ENCODE measurements around the gene FARS2.

Gene FARS2

DNA sequence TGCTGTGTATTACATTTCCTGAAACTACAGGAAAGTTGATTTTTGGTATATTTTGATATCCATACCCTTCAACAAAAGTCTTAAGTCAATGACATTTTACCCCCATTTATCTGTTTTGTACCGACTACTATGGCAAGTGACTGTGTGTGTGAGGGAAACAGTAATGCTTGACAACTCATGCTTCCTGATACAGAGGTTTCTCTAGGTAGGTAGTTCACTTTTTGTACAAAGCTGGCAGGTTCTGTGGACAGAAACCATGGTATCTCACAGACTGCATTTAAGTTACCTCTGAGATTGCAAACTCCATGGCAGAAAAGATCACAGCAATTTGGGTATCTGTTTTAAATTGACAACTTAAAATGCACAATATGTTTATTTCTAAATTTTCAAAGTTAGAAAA, 28.8 kb downstream of the FARS2 start:
- DNase-seq = no peak

DNA sequence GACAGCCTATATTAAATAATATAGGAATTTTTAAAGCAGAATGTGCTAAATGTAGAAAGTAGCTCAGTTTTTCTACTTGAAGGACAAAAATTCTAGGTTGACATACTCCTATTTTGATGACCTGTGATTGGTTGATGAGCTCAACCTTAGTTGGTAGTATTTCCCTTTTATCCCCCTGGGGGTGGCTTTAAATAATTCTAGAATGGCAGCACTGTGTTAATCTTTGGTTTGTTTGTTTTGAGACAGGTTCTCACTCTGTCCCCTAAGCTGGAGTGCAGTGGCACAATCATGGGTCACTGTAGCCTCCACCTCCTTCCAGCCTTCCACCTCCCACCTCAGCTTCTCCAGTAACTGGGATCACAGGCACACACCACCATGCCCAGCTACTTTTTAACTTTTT, 29.2 kb downstream of the FARS2 start:
- no peak for DNase-seq

DNA sequence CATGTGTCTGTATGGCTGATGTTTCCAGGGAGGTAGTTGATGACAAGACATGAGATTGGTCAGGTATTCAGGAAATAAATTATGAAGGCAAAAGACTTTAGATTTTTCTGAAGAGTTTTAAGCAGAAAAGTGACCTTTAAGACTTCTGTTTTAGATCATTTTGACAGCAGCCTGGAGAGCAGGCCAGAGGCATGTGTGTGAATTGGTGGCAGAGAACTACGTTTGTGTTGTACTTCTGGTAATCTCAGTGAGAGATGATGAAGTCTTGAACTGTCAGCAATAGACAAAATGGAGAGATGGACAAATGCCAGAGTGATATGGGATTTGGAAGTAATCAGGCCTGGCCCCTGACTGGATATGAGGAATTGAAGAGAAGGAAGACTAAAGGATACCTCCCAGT, 30.8 kb downstream of the FARS2 start:
- DNase-seq = no peak

DNA sequence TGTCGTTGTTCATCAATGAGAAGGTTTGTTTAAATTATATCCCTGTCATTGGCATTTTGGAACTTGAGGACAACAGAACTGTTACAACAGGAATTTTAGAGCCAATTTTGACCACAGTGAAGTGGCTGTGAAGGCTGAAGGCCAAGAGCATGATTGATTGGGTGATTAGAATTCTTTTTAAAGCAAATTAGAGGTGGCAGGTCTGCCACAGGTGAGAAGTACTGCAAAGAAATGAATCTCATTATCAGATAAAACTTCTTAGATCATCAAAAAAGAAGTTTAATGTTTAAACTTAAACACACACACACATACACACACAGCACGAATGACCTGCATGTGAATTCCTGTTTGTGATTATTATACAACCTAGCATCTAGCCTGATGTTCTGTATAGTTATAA, 32.4 kb downstream of the FARS2 start:
- DNase-seq = no peak

DNA sequence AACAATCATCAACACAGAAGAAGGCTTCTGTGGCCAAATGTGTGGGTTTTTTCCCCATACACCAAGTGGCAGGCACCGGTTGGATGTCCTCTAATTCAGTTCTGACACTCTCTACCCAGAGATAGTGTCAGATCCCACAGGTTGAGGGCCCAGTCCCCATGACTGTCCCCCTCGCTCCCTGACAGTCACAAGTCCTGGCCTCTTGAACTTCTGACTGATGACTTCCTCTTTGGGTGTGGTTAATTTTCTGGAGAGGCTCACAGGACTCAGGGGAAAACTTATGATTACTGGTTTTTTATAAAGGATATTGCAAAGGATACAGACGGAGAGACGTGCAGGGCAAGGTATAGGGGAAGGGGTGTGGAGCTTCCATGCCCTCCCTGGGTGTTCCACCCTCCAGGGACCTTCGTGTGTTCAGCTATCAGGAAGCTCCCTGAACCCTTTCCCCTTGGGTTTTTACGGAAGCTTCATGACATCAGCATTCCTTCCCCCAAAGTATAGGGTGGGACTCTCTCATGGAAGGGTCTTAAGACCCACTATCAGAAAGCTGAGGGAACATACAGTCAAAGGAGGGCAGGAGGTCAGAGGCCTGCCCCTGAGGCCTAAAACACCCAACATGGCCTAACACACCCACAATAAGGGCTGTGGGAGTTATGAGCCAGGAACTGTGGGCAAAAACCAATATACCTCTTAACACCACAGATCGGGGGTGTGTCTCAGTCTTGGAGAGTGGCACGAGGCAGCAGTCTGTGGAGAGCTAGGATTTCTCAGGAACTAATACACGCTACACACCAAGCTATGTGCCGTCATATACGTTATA, 33.3 kb downstream of the FARS2 start:
- no peak for DNase-seq

DNA sequence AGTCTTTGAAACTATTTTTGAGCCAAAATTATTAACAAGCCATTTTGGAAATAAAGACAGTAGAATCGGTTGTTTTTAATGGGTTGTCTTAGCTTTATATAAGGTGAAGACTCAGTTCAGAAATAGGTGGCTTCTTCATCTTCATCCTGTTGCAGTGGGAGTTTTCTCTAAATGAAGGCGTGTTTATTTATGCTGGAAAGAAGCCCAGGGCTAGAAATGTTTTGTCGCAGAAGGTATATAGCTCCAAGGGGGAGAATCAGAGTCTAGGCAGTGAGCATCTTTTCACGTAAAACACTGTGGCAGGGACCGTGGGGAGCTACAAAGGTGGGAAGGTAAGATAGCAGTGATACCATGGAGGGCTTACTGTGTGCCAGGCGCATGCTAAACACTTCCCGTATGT, 34.3 kb downstream of the FARS2 start:
- DNase-seq = no peak

DNA sequence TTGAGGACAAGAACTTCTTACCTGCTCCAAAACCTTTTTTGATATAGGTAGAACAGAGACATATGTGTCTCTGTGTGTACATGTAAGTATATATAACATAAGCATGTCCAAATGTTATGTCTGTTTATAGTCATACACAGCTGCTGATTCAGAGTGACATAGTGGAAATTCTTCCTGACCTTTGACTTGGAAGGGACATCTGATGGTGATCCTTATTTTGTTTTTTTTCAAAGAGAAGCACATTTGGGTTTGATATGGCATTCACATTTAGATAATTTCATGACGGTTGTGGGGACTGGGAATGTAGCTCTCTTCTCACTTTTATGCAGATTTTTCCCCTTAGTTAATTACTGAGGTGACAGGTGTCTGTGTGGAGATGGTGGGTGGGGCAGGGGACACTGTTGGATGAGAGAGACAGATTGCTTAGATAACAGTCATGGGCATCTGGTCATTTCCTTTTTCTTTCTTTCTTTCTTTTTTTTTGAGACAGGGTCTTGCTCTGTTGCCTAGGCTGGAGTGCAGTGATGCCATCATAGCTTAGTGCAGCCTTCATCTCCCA, 39.0 kb downstream of the FARS2 start:
- DNase-seq = no peak

DNA sequence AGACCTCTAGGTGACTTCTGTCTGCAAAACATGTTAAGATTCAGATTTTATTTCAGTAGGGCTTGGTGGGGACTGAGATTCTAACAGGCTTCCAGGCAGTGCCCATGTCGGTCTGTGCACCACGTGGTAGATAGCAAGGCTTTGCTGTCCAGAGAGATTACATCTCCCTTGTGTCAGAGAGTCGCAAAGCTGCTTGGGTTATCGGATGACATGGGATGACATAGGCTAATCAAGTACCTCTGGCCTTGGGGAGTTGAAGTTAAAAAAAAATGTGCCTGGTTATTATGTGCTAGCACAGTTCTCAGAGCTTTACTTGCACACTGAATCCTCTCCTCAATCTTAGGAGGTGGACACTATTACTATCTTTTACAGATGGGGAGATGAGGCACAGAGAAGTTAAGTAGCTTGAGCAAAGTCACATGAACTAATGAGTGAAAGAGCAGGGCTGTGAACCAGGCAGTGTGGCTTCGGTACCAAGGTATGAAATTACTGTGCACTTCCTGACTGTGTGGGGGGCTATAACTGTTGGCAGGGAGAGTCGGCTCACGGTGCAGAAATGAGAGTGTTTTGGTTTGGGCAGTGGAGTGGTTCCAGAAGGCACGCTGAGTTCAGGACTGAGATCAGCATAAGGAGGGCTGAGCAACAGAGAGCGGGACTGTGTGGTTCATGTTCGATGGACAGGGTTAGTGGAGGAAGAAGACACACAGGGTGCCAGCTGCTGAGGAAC, 41.1 kb downstream of the FARS2 start:
- no peak for DNase-seq

DNA sequence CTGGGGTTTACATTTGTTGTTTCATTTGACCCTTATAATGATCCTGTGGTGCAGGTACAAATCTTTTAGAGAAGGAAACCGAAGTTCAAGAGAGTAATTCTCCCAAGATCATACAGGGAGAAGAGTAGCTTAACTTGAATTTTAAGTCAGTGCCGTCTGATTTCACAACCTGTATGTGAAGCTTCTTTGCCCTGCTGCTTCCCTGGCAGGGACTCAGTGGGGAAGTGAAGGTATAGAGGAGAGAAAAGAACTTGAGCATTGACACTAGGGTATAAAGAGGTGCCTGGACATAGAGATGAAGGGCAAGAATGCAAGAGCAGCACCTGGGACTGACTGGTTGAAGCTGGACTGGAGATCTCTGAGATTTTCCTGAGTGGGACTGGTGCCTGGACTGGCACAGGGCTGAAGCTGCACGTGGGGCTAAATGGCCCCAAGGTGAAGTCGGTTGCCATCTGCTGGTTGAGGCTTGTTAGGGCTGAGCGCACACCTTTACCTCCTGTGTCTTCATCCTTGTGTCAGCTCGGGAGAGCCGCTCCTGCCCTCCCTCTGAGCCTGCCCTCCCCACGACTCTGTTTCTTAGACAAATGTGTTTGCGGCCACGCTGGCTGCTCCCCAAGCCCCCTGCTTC, 41.8 kb downstream of the FARS2 start:
- DNase-seq = no peak

DNA sequence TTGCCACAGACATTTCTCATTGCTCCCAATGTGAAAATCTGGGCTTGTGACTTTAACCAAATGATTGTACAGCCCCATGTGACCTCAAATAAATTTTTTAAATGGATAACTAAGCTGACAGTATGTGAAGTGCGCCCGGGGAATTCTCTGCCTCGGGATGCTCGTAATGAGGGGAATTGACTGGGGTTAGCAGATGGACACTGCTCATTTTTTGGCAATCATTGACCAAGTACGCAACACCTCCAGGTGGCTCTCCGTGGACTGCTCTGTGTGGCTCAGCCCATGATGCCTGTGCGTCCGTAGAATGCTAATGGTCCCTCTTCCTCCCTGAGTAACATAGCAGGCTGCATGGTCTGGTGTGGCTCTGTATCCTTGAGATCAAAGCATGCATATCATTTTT, 42.4 kb downstream of the FARS2 start:
- no peak for DNase-seq

DNA sequence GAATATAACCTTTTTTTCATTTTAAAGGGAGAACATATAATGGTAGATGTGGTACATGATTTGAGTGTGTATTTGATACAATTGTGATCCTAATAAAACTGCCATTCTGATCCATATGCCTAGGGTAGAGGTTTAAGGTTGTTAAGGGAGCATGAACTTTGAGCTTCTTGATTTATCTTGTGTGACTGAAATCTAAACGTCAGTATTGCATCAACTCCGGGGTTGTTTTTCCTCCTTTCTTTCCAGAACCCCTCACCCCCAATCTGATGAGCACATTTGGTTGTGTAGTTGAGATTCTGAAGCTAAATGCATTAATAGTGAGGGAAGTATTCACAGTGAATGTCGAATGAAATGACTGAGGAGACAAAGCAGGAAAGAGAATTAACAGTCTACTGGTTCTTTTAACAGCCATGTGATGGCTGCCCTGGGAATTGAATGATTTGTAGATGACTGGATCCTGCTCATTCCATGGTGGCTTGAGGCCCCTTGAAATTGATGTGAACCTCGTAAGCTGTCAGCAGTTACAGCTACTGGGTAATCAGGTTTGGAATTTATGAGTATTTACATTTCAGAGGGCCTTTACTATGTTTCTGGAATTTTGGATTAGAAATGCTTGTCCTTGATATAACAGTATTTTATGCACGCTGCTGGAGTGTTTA, 44.8 kb downstream of the FARS2 start:
- DNase-seq = no peak

DNA sequence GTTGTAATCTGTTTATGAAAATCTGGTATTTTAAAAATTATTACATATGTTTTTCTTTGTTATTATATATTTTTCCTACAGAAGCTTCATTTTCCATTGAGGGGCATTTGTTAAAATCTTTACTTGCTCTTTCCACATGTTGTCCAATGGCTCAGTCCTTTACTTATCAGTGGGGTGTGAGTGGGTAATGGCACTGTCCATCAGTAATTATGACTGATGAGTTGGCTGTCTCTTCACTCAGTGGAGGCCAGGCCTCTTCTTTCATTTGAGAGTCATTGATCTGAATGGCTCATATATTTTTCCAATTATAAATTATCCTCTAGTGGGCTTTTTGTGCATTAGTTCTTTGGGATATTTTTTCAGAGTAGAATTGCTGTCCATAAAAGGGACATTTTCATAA, 45.7 kb downstream of the FARS2 start:
- DNase-seq = no peak

DNA sequence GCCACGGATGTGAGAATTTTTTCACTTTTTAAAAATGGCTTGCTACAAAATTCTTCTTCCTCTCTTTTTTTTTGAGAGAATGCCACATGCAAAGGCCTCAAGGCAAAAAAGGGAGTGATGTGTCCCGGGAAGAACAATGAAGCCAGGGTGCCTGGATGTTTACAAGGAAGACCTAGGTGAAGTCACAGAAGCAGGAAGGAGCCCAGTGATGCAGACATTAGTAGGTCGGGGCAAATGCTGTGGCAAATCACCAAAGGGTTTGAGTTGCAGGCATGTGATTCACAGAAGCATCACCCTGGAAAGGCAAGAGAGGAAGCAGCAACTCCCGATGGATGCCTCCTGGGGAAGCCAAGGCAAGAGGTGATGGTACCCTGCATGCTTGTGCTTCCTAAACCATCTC, 46.8 kb downstream of the FARS2 start:
- DNase-seq = peak; percentile 14

DNA sequence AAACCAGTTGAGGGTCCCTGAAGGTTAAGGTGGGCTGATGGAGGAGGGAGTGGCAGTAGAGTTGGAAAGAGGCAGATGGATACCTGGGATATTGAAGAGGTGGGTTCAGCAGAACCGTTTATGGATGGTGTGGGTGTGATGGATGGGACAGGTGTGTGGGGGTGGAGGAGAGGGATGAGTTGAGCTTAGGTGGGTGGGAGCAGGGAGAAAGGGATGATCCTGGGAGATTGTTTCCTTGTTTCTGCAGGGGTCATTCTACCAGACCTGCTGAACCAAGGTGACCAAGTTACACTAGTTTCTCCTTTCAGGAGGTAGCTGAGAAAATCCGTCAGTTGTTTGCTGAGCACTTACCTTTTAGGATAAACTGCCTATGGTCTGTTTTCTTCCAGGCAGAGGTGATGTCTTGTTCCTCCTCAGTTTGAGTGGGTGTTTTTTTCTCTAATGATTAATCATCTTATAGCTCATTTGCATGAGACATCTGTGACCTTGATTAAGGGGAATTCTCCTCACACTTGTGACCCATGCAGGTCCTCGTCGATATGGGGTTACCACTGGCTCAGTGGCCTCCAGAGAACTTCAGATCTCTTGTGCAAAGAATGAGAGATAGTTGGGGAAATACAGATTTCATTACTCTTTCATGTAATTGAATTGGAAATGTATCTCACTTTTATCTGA, 53.0 kb downstream of the FARS2 start:
- DNase-seq = no peak

DNA sequence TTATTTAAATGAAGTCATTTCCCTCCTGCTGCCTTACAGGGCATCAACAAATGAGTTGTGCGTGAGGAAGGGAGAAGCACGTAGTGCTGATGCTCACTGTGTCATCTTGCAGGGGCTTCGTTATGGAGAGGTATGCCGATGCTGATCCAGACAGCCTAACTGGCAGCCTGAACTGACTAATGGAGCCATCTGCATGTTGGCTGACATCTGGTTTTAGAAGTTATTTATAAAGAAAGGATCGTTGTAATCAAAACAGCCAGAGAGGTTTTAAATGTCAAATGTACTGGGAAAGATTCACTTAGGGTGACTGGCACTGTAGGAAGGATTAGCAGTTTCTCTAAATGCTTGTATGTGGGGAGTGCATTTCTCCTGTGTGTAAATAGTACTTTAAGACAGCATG, 54.6 kb downstream of the FARS2 start:
- DNase-seq = no peak

DNA sequence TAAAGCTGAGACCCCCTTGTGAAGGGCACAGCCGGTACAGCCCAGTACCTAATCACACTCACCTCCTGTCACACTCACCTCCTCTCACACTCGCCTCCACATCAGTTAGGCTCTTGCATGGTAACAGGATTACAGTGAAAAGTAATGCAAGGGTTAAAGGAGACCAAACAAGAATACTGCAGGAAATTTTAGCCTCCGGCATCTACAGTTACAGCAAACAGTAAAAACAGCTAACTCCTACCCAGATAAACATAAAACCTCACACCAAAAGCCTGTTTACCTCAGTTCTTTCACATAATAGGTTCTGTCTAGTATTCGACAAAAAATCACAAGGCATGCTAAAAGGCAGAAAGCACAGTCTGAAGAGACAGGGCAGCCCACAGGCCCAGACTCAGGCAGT, 55.6 kb downstream of the FARS2 start:
- DNase-seq = no peak

DNA sequence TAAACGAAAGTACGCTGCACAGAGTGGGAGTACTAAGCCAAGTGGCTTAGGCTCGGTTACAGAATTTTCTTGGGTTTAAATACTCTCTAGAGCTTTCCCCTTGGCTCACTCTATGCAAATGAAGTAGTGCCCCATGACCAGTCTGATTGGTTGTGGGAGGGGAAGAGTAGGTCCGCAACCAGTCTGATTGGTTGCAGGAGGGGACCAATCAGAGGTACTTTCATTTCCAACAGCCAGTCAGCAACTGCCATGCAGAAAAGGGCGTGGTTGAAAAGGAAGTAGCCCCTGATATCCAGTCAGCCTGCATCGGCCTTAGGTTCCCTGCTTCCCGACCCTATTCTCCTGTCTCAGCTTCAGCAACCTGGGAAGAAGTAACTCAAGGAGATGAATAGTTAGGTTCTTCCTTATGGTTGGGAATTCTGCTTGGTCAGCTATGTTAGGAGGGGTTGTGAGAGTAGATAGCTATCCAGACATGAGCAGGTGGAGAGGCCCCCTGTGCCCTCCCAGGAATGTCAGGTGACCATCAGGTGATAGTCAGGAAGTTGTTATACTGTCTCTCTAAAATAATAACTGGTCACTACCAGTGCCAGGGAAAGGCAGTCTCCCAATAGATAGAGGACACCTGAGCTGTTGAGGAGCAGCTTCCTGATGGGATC, 57.4 kb downstream of the FARS2 start:
- no peak for DNase-seq

DNA sequence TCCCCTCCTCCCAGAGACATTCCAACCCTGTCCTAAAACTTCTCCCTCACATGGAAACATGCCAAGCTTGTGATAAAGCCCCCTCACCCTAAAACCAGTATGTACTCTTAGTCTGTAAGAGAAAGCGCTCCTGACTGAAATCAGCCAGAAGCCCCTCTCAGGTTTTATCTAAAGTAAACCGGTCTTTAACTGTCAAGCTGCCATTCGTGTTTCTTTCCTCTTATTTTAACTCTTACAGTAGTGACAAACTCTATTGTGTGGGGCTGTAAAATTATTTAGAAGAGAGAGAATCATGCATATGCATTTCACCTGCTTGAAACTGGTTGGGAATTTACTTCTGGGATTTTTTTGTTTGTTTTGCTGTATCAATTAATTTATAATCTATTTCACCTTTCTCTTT, 62.7 kb downstream of the FARS2 start:
- DNase-seq = no peak

DNA sequence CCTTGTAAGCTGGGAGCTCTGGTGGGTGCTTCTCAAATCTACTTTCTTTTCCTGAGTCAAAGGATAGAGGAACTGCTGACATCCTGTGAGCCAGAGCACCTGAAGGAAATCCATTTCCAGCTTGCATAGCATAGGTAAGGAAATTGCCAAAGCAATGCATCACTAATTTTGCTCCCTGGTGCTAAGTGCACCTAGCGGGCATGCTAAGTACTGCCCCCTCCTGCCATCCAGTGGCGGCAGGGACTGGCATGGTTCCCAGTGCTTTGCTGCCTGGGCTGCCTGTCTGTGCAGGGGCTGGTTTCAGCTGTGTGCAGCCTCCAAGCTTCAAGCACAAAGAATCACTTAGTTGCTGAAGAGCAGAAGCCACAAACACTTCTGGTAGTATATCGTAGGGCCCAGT, 63.9 kb downstream of the FARS2 start:
- DNase-seq = no peak

DNA sequence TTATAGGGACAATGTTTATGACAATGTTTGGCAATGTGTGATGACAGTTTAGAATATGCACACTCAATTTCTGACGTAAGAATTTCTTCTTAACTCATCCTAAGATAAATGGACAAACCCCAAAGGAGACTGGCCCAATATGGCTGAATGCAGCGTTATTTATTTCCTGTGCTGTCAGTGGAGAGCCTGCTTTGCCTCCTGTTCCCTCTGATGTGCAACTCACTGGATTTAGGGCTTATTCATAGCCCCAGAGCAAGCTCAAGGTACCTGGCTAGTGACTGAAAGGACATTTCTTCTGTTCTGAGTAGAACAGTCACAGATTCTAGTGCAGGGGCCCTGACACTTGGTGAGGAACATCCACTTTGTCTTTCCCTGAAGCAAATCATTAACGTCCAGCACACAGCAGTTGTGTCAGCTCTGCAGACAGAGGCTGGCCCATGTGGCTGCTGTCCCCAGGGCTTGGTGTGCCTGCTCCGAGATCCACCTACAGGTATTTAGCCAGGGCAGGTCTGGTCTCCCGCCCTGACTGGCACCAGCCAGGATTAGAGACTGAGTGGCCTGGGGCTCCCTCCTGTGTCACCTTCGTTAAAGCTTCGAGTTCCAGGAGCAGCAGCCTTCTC, 64.8 kb downstream of the FARS2 start:
- no peak for DNase-seq

DNA sequence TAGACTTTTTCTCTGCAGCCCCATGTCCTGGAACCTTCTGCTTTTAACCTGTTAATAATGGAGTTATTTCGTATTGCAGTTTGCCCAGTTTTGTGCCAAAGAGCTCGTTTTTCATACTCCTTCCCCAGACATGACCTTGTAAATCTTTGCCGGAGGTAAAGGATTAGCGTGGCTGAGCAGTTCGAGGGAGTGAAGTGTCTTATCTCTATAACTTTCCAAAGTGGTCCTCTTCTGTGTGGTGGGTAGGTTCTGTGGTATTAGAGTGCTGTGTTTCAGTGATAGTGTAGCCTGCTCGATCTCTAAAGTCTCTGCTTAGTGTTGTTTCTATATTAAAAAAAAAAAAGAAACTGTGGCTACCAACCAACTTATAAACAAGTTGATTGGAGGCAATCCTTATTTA, 67.5 kb downstream of the FARS2 start:
- DNase-seq = no peak
